ENCODE measurements around the gene HTRA1.

Gene HTRA1

DNA sequence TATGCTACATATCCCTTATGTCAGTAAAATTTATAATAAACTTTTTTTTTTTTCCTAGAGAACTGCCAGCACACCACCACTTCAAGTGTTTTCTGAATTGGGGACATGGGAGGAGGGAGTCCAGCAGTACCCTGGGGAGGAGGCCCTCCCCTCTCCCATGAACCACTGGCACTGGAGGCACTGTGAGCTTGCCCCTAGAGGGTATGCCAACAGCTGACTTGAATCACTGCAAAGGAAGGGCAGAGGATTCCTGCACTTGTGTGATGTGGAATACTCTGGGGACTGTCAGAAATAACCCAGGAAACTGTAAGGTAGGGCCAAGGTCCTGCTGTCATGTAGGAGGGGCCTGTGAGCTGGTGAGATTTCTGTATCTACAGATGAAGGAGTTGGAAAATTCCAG is 15.4 kb upstream of the HTRA1 start:
- no peak for ATAC-seq
- no peak overlapping the region for H3K4me3 Mint-ChIP-seq
- no peaks in the 10 kb centered on the region for H3K4me1 Mint-ChIP-seq

DNA sequence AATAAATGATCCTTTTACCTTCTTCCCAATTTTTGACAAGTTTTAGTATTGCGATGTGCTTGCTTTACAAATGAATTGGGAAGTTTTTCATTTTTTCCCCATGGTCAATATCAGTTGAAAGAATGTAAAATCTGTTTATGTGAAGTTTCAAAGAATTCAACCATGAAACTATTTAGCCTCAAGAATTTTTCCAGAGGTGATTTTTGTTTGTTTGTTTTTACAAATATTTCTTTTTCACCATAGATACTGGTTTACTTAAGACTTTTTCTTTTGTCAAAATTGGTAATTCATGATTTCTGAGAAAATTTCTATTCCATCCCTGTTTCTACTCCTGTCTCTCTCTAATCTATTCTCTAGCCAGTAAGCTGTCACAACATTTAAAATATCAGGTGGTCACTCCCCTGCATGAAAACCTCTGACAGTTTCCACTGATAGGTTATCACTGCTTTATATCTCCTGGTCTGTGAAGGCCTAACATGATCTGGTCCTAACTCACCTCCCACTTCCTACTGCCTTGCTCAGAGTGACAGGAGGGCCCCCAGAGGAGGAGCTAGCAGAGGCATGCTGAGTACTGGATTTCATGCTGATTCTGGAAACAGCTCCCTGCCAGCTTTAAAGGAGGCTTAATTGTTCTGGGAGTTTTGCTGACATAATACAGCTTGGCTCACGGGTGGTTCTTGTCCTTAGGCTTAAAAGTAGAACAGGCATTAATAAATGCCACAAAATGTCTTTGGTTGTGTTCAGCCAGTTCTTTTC is 14.5 kb upstream of the HTRA1 start:
- ATAC-seq (peak; percentile 57), DNase-seq (ENCODE audit: low spot score in 2 of 2) (no peak)
- Mint-ChIP-seq H3K36me3 (no peaks in the 10 kb centered on the region), H3K4me3 (no peak overlapping the region), H3K27ac (no peak overlapping the region), H3K9me3 (no peaks in the 10 kb centered on the region), H3K4me1 (no peaks in the 10 kb centered on the region)

More for the DNA sequence above, 15.4 kb upstream of the HTRA1 start:
- H3K36me3 Mint-ChIP-seq, result no peaks in the 10 kb centered on the region
- no peak overlapping the region for H3K27ac Mint-ChIP-seq
- H3K9me3 Mint-ChIP-seq, result no peaks in the 10 kb centered on the region
- no peak for DNase-seq (ENCODE audit: low spot score in 2 of 2)

DNA sequence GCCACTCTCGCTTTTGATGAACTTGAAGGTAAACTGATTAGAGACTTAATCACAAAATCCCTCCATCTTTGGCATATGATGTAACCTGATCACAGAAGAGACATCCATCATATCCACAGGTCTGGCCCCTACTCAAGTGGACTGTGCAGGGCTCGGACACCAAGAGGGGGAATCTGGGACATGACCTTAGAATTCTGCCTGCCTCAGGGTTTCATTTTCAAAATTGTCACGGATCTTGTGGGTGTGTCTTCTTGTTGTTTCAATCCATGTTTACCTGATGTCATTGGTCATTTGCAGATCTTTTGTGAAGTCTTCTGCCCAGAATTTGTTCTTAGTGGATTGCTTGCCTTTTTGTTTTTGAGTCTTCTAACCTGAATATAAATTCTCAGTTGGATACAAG is 12.8 kb upstream of the HTRA1 start:
- ATAC-seq (no peak), DNase-seq (ENCODE audit: low spot score in 2 of 2) (no peak)
- no peak overlapping the region for H3K27ac Mint-ChIP-seq
- no peaks in the 10 kb centered on the region for H3K36me3 Mint-ChIP-seq
- no peaks in the 10 kb centered on the region for H3K9me3 Mint-ChIP-seq
- no peaks in the 10 kb centered on the region for H3K4me1 Mint-ChIP-seq
- H3K4me3 Mint-ChIP-seq, result no peak overlapping the region

DNA sequence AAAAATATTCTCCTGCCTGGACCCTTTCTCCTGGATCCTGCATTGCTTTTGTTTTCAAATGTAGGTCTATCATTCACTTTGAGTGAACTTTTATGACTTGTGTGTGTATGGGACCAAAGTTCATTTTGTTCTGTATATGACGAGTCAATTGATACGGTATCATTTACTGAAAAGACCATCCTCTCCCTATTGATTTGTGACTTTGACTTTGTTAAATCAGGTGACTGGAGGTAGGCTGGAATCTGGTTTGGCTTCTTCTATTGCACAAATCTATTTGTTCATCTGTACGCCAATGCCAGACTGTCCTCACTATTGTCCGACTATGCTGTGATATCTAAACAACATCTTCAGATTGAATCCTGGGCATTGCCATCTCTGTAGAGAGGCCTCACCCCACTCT is 12.2 kb upstream of the HTRA1 start:
- Mint-ChIP-seq H3K9me3 (no peaks in the 10 kb centered on the region), H3K36me3 (no peaks in the 10 kb centered on the region), H3K27ac (no peak overlapping the region), H3K4me3 (no peak overlapping the region), H3K4me1 (no peaks in the 10 kb centered on the region)
- DNase-seq (ENCODE audit: low spot score in 2 of 2), result no peak
- ATAC-seq, result no peak

DNA sequence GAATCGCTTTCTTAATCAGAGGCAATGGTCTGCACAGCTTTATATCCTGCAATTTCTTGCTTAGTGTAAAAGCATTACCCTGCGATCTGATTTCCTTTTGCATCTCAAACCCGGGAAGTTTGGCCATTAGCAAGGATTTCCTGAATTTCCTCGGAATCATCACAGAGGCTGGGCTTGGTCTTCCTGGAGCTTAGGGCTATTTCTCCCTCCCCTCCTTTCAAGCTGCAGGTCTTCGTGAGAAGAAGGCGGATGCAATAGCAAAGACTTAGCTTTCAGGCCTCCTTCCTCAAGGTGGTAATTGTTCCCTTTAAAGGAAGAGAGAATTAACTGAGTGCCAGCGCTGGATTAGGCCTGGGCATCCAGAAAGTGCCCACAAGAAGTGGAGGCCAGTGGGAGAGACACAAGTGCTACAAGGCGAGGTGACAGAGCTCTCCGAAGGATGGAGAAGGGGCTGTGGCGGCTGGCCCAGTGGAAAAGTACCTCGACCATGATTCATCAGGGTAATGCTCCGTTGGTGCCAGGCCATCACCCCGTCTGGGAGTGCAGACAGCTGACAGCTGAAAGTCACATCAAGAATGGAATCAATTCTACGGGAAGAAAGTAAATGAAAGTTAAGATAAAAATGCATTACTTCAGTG is 10.9 kb upstream of the HTRA1 start:
- DNase-seq (ENCODE audit: low spot score in 2 of 2) (peak in 1 of 2 donors; percentile 33), ATAC-seq (no peak)
- Mint-ChIP-seq H3K9me3 (no peaks in the 10 kb centered on the region), H3K36me3 (no peaks in the 10 kb centered on the region), H3K4me1 (no peaks in the 10 kb centered on the region), H3K4me3 (no peak overlapping the region), H3K27ac (no peak overlapping the region)

DNA sequence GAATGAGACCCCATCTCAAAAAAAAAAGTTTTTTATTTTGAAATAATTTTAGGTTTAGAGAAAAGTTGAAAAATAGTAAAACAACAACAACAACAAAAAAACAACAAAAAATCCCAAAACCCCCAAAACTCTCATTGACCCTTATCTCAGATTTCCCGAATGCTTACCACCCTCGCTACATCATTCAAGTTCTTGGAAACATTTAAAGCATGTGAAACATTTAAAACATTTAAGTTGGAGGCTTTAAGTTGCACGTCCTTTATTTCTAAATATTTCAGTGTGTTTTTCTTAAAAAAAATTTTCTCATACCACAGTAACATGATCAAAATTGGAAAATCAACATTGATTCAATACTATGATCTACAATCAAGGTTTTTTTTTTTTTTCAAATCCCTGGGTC is 7.3 kb upstream of the HTRA1 start:
- peaks cover 5% of the 10 kb centered on the region for H3K4me1 Mint-ChIP-seq
- DNase-seq (ENCODE audit: low spot score in 2 of 2) (no peak), ATAC-seq (no peak)
- H3K36me3 Mint-ChIP-seq, result no peaks in the 10 kb centered on the region
- no peak overlapping the region for H3K27ac Mint-ChIP-seq
- H3K9me3 Mint-ChIP-seq, result no peaks in the 10 kb centered on the region
- no peak overlapping the region for H3K4me3 Mint-ChIP-seq

DNA sequence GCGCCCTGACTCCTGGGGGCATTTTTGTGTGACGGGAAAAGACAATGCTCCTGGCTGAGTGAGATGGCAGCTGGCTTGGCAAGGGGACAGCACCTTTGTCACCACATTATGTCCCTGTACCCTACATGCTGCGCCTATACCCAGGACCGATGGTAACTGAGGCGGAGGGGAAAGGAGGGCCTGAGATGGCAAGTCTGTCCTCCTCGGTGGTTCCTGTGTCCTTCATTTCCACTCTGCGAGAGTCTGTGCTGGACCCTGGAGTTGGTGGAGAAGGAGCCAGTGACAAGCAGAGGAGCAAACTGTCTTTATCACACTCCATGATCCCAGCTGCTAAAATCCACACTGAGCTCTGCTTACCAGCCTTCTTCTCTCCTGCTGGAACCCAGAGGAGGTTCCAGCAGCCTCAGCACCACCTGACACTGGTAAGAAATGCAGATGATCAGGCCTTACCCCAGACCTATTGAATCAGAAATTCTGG is 6.7 kb upstream of the HTRA1 start, which contains the start of gene ARMS2:
ARMS2 (plus strand) TSS at position 51 of the 478 bp plus-strand sequence; CDS start at position 126, 75 bp downstream.
- Mint-ChIP-seq H3K4me3 (no peak within 1 kb of the TSS), H3K4me1 (peaks cover 8% of the 10 kb centered on the region), H3K27ac (no peak within 1 kb of the TSS), H3K36me3 (no peaks in the 10 kb centered on the region), H3K9me3 (no peaks in the 10 kb centered on the region)
- DNase-seq (ENCODE audit: low spot score in 2 of 2) (no peak), ATAC-seq (no peak)

DNA sequence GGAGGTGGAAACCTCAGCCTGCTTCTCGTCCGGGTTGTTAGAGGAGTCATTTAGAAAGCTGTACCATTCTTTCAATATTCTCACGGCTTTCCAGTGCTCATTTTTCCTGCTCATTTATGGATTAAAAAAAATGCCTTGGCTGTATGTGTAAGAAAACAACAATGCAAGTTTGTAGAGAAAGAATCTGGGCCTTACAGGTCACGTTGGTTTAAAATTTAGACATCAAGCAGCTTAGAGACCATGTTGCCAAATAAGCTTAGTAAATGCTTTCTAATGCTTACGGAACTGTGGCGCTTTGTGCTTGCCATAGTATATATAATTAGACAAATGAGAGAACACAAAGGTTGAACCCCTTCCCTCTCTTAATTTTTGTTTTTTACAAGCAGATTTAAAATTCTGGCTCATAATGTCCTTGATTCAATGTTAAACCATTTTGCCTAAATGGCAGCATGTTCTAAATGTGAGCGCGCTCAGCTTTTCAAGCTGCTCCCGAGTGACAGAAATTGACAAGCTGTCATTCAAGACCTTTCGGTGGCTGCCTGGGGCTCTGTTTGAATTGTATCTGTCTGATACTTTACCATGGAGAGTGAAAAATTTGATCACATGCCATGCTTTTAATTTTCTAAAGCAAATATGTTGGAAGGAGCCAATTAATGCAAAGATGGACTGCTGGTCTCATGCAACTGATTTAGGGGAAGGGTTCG is 5.8 kb upstream of the HTRA1 start:
- no peak for DNase-seq (ENCODE audit: low spot score in 2 of 2)
- no peak for ATAC-seq
- Mint-ChIP-seq H3K36me3 (no peaks in the 10 kb centered on the region), H3K4me1 (peaks cover 10% of the 10 kb centered on the region), H3K27ac (no peak overlapping the region), H3K4me3 (no peak overlapping the region), H3K9me3 (no peaks in the 10 kb centered on the region)

DNA sequence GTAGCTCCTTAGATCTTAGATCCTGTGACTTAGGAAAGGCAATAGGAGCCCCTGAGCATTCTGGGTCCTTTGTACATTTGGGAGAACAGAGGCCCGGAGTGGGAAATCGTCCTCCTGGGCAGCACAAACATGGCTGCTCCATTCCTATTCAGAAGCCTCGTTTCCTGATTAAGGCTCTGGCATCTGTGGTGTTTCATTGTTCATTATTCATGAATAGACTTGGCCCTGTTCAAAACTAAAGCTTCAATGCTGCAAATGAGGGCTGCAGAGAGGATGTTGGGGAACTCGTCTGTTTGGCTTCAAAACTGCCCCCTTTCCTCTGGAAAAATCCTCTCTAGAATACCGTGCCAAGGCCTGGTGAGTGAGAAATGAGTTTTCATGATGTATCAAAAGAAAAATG is 3.4 kb upstream of the HTRA1 start:
- DNase-seq (ENCODE audit: low spot score in 2 of 2), result no peak
- H3K36me3 Mint-ChIP-seq, result no peaks in the 10 kb centered on the region

DNA sequence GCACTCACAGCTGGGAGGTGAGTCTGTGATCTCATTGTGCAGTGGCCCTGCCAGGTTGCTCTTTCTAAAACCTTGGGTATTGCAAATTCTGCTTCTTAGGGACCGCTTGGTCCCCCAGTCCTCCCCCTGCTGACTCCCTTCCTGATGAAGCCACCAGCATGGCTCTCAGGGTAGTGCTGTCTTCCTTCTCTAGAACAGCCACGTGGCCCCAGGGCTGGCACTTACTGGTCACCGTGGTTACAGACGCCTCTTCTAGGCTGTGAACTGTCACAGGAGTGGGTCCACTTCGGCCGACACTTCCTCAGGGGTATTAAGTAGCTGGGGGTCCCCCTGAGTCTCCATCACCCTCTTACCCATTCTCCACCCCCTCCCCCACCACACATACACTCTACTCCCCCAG is 2.7 kb upstream of the HTRA1 start:
- DNase-seq (ENCODE audit: low spot score in 2 of 2), result no peak
- no peak overlapping the region for H3K27ac Mint-ChIP-seq
- no peak overlapping the region for H3K4me3 Mint-ChIP-seq
- no peaks in the 10 kb centered on the region for H3K36me3 Mint-ChIP-seq
- H3K4me1 Mint-ChIP-seq, result peaks cover 27% of the 10 kb centered on the region
- ATAC-seq, result no peak
- no peaks in the 10 kb centered on the region for H3K9me3 Mint-ChIP-seq

More for the DNA sequence above, 3.4 kb upstream of the HTRA1 start:
- no peak overlapping the region for H3K4me3 Mint-ChIP-seq
- peaks cover 20% of the 10 kb centered on the region for H3K4me1 Mint-ChIP-seq
- no peak for ATAC-seq
- no peak overlapping the region for H3K27ac Mint-ChIP-seq
- no peaks in the 10 kb centered on the region for H3K9me3 Mint-ChIP-seq

DNA sequence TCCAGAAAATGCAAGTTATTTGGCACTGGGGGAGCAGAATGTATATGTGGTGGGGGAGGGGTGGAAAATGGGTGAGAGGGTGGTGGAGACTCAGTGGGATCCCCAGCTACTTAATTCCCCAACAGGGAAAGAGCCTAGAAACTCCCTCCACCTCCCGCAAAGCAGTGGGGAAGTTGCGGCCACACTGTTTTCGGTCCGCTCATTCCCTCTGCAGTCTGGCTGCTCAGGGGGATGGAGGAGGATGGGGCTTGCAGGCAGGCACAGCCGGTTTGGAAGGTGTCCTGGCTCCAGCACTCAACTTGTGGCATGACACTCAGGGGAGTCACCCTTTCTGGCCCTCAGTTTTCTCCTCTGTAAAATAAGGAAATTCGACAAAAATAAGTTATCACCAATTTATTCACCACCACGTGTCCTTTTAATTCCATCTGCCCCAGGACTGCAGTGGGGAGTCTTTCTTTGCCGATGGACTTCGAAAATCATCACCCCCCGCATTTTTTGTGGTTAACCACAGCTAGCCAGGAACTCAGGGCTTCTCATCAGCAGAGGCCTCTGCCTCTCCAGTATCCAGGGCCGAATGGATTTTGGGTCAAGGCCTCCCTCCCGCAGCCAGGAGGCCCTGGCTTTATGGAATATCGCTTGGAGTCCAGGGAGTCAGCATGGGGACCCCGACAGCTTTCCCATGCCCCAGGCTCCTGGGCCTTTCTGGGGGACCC is 1.6 kb upstream of the HTRA1 start:
- ATAC-seq (no peak), DNase-seq (ENCODE audit: low spot score in 2 of 2) (no peak)
- Mint-ChIP-seq H3K36me3 (no peaks in the 10 kb centered on the region), H3K27ac (no peak overlapping the region), H3K9me3 (no peaks in the 10 kb centered on the region), H3K4me3 (peak overlapping the region; percentile 37), H3K4me1 (peaks cover 28% of the 10 kb centered on the region)

DNA sequence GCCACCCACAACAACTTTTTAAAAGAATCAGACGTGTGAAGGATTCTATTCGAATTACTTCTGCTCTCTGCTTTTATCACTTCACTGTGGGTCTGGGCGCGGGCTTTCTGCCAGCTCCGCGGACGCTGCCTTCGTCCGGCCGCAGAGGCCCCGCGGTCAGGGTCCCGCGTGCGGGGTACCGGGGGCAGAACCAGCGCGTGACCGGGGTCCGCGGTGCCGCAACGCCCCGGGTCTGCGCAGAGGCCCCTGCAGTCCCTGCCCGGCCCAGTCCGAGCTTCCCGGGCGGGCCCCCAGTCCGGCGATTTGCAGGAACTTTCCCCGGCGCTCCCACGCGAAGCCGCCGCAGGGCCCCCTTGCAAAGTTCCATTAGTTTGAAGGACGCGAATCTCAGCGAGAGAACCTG is 461 bp upstream of the HTRA1 start:
- no peak for ATAC-seq
- Mint-ChIP-seq H3K4me1 (peaks cover 28% of the 10 kb centered on the region), H3K4me3 (peak overlapping the region; percentile 37), H3K27ac (no peak overlapping the region), H3K9me3 (no peaks in the 10 kb centered on the region), H3K36me3 (no peaks in the 10 kb centered on the region)
- no peak for DNase-seq (ENCODE audit: low spot score in 2 of 2)

DNA sequence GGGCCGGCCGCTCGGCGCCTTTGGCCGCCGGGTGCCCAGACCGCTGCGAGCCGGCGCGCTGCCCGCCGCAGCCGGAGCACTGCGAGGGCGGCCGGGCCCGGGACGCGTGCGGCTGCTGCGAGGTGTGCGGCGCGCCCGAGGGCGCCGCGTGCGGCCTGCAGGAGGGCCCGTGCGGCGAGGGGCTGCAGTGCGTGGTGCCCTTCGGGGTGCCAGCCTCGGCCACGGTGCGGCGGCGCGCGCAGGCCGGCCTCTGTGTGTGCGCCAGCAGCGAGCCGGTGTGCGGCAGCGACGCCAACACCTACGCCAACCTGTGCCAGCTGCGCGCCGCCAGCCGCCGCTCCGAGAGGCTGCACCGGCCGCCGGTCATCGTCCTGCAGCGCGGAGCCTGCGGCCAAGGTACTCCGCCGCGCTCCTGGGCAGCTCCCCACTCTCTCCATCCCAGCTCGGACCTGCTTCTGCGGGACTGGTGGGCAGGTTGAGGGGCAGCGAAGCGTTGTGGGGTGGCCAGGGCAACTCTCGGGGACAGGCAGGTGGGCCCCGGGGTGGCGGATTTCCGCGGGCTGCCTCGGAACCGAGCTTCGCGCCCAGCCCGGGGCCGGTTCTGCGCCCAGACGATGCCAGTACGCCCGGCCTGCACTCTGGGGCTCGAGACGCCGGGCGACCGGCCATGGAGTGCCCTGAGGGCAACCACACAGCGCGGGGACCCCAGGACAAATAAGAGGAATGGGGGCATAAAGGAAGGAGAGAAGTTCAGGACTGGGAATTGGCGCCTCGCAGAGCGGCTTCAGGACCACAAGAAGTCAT is 578 bp downstream of the HTRA1 start:
- Mint-ChIP-seq H3K36me3 (no peaks in the 10 kb centered on the region), H3K27ac (no peak overlapping the region), H3K4me3 (peak overlapping the region; percentile 71), H3K4me1 (peaks cover 28% of the 10 kb centered on the region), H3K9me3 (no peaks in the 10 kb centered on the region)
- ATAC-seq (peak; percentile 46), DNase-seq (ENCODE audit: low spot score in 2 of 2) (no peak)

DNA sequence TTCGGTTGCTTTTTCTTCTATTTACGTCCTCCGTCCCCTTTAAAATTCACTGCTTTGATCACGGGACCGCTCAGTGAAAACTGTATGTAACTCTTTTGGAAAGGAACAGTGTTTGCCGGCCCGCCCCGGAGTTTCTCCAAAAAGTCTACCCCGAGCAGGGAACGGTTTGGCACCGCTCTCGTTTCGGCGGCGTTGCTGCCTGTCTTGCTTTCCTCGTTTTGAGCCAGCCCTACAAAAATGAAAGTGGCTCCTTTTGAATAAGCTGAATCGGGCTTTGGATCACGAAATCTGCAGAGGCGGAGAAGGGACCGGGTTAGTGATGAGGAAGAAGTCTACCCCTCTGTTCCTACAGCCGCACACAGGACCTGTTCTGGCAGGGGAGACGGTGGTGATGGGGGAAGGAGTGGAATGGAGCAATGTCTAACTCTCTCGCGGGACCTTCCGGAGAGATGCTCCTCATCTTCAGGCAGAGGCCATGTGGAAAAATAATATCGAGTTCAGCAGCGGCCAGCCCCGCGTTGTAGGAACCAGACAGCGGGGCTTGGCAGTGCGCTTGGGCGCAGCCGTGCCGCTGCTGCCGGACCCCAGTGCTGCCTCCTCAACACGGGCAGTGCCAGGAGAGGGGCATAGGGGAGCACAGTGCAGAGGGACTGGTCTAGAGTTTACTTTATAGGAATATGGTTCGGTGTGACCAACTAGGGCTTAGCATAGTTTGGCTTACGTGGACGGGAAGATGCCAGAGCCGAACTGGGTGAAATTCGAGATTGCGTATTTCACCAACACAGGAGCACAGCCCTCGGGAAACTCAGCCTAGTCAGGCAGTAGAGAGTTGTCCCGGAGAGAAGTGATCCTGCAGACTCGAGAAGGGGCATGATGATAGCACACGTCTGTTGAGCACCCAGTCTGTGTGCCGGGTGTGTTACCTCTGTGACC is 1.4 kb downstream of the HTRA1 start:
- Mint-ChIP-seq H3K9me3 (no peaks in the 10 kb centered on the region), H3K36me3 (no peaks in the 10 kb centered on the region), H3K4me1 (peaks cover 28% of the 10 kb centered on the region), H3K4me3 (peak overlapping the region; percentile 71), H3K27ac (no peak overlapping the region)
- no peak for DNase-seq (ENCODE audit: low spot score in 2 of 2)
- peak; percentile 20 for ATAC-seq

Data from stimulated activated effector memory CD8-positive, alpha-beta T cell treated with anti-CD3 and anti-CD28 coated beads, Interleukin-12 subunit alpha, Interleukin-12 subunit beta, amount 100 ng/mL, for 72 hours (primary cell).